Umbilical cord (tissue), 2 donors: Measurements from ENCODE around the gene BIN2. TPM values are rescaled to one million over a fixed set of nuclear protein-coding genes. Genes with fewer than 3 reads are reported as not detected.

Source experiments
- DNase-seq: peaks from one replicate; pipeline ENCODE4 v3.0.0-alpha.2; 2015; ENCODE audit warnings: low spot score
- total RNA-seq: library from RNA; depleted of rRNA; stranded (reverse); fragments of >200 nt; gene quantifications from one replicate; pipeline ENCODE4 v1.2.3, GENCODE V29; 2014; ENCODE audit warnings: low replicate concordance; ENCODE audit not compliant: insufficient read depth

BIN2 gene
- 4.6 TPM for total RNA-seq

DNA sequence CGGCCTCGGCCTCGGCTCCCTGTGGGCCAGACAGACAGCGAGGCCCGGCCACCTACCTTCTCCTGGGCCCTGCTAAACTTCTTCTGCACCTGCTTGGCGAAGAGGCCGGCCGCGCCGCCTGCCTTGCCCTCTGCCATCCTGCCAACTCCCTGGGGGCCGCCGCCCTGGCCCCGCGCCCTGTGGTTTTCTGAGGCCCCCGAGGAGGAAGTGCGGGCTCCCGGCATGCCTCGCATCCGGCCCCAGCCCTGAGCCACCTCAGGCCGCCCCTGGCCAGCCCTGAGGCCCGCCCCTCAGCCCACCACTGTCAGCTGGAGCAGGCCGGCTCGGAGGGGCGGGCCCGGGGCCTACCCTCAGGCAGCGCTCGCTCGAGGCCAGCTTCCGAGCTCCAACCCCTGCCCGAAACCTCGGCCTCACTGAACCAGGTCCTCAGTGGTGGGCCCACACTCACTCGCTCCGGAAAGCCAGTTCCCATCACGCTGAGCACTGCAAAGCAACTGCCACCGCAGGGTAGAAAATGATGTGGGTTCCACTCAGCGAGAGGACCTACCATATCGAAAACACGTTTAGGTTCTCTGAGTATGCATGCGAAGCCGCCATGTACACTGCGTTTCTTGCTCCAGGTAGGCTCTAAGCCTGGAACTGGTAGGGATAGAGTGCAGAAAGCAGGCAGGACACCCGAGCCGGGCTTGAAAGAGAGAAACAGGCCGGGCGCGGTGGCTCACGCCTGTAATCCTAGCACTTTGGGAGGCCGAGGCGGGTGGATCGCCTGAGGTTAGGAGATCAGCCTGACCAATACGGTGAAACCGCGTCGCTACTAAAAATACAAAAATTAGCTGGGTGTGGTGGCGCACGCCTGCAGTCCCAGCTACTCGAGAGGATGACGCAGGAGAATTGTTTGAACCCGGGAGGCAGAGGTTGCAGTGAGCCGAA, at the start of gene BIN2:
Gene BIN2, minus strand, starts transcription at position 209 of the 930 bp plus-strand sequence. Its CDS starts 72 bp downstream, at position 137.
- no peak for DNase-seq

GRCh38 chr12:51373187-51373586, 49.2 kb upstream of the BIN2 start:
- no peak for DNase-seq

- no peak for DNase-seq
Observed at GRCh38 chr12:51372021-51372420, 48.0 kb upstream of the BIN2 start.

DNA sequence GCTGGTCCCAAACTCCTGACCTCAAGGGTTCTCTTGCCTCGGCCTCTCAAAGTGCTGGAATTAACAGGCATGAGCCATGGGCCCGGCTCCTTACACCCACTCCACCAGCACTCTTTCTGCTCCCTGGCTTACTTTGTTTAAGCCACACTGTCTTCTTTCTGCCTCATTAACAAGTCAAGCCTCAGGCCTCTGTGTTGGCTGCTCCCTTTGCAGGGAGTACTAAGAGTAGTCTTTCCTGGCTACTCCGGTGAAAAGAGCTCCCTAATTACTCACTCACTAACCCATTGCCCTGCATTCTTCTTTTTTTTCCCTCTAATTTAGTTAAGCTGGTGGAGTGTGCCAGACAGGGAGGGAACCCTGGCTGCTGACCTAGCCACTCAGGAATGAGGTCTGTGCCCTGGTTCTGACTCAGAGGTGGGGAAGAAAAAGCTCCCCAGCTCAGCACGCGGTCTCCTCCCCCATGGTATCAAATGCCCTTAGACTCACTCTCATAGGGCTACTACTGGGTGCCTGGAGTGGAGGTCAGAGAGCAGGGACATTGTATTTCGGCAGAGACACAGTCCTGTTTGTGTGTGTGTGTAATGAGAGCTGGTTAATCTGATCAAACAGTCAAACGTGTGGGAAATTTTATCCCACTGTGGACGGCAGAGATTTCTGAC, 47.5 kb upstream of the BIN2 start:
- peak; percentile 94 for DNase-seq

- DNase-seq: no peak
Observed at GRCh38 chr12:51370667-51371066, 46.7 kb upstream of the BIN2 start.

GRCh38 chr12:51369581-51369980, 45.6 kb upstream of the BIN2 start:
- DNase-seq: no peak

DNA sequence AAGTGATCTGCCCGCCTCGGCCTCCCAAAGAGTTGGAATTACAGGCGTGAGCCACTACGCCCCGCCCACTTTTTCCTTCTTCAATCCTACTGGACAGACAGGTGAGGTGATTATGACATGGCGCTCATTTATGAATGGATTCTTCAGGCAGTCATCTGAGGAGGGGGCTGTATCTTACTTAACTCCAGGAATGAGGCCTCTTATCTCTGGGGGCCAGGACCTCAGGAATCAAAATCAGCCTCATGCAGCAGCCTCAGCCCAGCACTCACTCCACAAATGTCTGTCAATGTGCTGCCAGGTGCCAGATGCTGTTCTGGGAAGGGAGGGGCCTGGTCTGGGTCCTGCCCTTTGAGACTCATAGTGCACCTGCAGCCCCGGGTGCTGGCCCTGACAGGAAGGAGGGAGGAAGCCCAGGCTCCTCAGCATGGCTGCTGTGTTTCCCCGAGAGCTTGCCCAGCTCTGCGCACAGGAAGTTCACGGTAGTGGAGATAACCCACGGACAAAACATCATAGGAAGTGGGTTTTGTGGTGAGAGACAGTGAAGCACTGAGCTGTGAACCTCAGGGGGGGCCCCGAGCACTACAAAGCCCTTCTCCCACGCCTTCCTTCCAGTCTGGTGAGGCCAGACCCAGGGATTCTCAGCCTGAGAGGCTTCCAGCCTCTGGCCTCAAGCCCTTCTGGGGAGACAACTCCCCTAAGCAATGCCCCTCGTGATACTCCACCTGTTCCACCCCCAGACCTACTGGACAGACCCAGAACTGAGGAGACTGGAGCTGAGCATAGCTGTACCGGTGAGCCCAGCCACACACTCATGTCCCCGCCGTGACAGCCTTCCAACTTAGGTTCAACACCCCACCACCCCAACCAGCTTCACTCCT, 44.9 kb upstream of the BIN2 start:
- DNase-seq: no peak

- no peak for DNase-seq
Observed at GRCh38 chr12:51365276-51365675, 41.3 kb upstream of the BIN2 start.

DNA sequence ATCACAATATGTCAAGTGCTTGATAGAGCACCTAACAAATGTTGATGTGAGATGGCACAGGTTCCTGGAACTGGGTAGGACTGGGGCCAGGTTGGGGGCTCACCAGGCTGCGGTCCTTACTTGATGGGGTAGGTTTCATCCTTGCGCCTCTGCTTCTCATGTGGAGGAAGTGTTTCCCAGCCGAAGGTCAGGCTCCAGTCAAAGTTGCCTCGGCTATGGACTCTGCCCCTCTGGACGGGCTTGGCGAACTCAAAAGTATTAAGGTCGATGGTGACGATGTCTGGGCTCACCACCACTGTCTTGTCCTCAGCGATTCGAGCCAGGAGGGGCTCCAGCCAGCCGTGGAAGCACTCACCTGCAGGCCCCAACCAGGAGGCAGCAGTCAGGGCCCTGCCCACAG, 40.0 kb upstream of the BIN2 start:
- DNase-seq: no peak

DNA sequence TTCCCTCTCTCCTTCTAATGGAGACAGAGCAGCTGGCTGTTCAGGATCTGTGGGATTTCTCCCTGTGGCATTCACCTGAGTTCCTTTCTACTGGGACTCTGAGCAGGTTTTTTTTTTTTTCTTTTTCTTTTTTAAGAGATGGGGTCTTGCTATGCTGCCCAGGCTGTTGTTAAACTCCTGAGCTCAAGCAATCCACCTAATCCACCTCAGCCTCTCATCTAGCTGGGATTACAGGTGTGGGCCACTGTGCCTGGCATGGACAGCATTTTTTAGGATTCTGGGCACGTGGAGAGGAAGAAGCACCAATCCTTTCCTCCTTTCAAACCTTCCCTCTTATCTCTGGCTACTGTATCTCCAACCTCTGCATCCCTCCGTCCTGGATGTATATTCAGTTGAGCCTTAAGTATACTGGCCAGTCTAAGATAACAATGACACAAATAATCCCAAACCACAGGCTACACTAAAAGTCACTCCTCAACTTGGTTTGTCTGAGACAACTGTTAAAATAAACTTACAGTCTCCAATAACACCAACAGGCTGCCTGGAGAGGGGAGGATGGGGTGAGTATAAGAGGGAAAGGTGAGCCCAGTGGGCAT, 38.9 kb upstream of the BIN2 start:
- no peak for DNase-seq

DNA sequence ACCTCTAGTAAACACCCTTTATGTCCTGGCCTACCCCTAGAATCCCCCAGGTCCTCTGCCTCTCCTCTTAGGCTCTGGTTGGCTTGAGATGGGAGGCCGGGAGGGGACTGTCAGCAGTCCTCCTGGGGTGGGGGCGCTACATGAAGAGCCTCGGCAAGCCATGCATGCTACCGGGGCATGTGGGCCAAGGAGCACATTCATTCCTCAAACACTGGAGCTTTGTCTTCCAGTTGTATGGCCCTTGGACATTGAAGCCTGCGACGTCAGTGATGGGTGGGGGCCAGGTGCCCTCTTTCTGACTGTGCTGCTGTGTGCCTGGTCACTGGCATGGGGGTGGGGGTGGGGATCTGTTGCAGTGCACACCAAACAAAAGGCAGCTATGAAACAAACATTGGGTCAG, 38.3 kb upstream of the BIN2 start:
- DNase-seq: no peak

DNA sequence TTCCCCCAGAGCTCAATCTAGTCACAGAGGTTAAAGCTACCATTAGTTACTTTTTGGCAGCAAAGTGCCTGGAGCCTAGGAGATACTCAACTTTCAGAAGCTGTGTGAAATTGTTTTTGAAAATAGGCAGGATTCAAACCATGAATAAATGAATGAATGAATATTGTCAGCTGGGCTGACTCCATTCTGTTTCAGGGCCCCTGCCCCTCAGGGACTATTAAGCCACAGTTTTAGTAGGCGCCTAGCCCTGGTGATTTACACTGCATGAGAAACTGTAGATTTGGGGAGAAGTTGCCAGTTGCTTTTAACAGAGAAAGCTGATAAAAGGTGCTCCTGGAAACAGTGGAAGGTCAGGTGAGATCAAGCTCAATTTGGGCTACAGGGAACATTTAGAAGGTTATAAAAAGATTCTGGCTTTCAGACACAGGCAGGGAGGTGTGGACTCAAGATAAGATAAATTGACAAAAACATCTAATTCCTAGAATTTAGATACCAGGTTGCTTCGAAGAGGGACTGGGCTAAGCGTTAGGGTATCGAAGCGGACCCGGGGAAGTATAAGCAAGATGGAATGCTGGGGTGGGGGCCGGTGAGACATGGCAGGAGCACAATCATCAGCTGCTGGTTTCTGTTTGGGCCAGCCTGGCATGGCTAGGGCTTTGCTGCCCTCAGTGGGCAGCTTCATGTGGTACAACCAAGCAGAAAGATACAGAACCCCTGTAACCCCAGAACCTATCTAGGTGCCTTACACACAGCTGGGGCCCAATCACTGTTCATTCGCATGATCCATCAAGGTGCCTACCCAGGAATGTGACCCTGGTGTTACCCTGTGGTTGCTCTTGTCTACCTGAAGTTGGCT, 37.4 kb upstream of the BIN2 start:
- DNase-seq: no peak

- DNase-seq: no peak
Observed at GRCh38 chr12:51360315-51360714, 36.3 kb upstream of the BIN2 start.

- DNase-seq: no peak
Observed at GRCh38 chr12:51359851-51360250, 35.9 kb upstream of the BIN2 start.

GRCh38 chr12:51358496-51358895, 34.5 kb upstream of the BIN2 start:
- DNase-seq: no peak

DNA sequence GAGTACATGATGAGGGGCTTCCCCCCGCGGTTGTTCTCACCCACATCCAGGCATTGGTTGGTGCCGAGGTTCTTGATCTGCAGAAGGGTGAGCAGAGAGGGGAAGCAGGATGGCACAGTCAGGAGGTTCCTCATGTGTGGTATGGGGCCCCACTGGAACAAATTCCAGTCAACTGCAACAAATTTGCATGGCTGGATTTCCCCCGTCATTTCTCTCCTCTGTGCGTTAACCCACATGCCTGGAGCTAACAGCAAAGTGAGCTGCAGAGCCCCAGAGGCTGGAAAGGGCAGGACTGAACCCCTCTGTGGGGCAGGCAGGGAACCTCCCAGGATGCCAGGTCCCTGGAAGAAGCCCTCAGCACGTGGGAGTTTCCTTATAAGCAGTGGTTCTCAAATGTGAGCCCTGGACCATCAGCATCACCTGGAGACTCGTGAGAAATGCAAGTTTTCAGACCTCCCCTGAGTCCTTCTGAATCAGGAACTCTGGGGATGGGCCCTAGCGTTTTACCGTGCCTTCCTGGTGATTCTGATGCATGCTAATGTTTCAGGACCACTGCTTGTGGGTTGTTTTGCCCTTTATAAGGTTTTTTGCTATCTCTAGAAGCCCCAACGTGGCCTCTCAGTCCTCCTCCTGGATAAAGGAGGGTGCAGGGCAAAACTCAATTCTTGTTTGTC, 33.5 kb upstream of the BIN2 start:
- no peak for DNase-seq

DNA sequence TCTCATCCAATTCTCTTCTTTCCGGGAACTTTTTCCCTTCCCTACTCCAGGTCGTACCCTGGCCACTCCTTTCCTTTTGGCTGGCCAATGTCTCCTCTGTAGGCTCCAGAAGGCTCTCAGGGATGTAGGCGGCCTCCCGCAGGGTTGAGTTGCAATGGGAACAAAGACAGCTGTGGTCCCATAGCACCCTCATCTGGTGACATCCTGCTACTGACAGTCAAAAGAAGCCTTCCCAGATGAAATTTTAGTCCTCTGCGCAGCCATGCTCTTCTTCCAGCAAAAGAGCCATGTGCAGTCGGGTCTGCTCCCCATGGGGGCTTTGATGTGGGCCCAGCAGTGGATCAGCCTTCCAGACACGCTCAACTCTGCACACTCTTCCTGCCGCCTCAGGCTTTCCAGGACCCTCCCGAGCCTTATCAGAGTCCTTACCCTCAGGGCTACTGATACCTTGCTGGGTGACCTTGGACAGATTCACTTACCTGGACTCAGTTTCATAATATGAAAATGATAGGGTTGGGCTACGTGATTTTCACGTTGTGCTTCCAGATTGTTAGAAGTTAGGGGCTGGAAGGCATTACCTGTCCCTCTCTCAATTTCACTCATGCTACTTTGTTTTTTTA, 28.0 kb upstream of the BIN2 start:
- peak; percentile 17 for DNase-seq

DNA sequence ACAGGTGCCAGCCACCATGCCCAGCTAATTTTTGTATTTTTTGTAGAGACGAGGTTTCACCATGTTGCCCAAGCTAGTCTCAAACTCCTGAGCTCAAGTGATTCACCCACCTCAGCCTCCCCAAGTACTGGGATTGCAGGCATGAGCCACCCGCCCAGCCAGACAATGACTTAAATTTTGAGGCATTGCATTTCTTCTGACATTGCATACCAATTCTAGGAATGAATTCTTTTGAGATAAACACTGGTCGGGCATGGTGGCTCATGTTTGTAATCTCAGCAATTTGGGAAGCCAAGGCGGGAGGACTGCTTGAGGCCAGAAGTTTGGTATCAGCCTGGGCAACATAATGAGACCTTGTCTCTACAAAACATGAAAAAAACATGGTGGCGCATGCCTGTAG, 25.1 kb upstream of the BIN2 start:
- DNase-seq: no peak

- DNase-seq: no peak
Observed at GRCh38 chr12:51348116-51348515, 24.1 kb upstream of the BIN2 start.

DNA sequence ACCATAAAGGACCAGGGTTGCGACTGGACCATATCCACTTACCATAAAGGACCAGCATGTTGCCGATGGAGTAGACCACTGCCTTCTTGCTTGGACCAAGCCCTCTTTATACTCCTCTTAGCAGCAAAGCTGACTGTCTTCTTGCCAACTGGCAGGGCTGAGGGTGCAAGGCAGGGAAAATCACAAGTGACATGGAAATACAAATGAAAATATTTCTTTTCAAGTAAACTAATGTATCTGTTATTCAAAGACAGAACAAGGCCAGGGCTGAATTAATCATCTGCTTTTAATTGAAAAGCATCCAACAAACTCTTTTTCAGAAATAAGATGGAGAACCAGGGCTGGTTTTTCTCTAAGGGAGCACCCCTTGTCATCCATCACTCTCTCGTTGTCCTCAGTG, 22.6 kb upstream of the BIN2 start, which contains the start of gene CELA1:
Gene CELA1, minus strand, starts transcription at position 99 of the 400 bp plus-strand sequence. Its CDS starts 41 bp downstream, at position 58.
- DNase-seq: no peak
